Hematopoietic multipotent progenitor cell (in vitro differentiated cells): ENCODE measurements around the gene COPRS. TPM values are rescaled to one million over a fixed set of nuclear protein-coding genes. Genes with fewer than 3 reads are reported as not detected.
"Not testable (repeated sequence)": the region's sequence is repeated elsewhere in the genome, so short reads cannot be mapped to it uniquely, and the experiment has no call there.

ENCODE experiments used
- DNase-seq, 3 donors: peaks; one replicate each; pipeline ENCODE4 v3.0.0-alpha.2; 2011 to 2015; ENCODE audit warnings: low read depth in 2 of 3, low spot score in 2 of 3
- total RNA-seq: library from RNA; depleted of rRNA; stranded (reverse); fragments of >200 nt; gene quantifications from one replicate; pipeline ENCODE4 v1.2.3, GENCODE V29; 2012

Gene COPRS
- total RNA-seq, 1 donor = 18.3 TPM

- no peak for DNase-seq
Measured at GRCh38 chr17:31815212-31815730, 43.8 kb downstream of the COPRS start.

- DNase-seq = no peak
Measured at GRCh38 chr17:31811101-31811500, 47.9 kb downstream of the COPRS start.

GRCh38 chr17:31809876-31810275 lies 49.2 kb downstream of the COPRS start:
- DNase-seq = not testable (repeated sequence)

GRCh38 chr17:31808521-31809050 lies 50.5 kb downstream of the COPRS start:
- no peak for DNase-seq

- no peak for DNase-seq
Measured at GRCh38 chr17:31807846-31808245, 51.2 kb downstream of the COPRS start.

- DNase-seq = no peak
Measured at GRCh38 chr17:31806921-31807320, 52.1 kb downstream of the COPRS start.

- no peak for DNase-seq
Measured at GRCh38 chr17:31803494-31804213, 55.4 kb downstream of the COPRS start.

- no peak for DNase-seq
Measured at GRCh38 chr17:31802502-31802901, 56.5 kb downstream of the COPRS start.

Other genes starting within 250 kb of the COPRS start
- 9.4 TPM for gene UTP6, start 42.5 kb upstream of the COPRS start, total RNA-seq
- 9.7 TPM for gene SUZ12, start 77.8 kb upstream of the COPRS start, total RNA-seq
- 31.0 TPM for gene LRRC37B, start 148.1 kb upstream of the COPRS start, total RNA-seq